ENCODE data around the gene DCLK1.

GRCh38 chr13:35961461-35962220 lies 169.5 kb downstream of the DCLK1 start:
- TF ChIP-seq ELF4 (IDR thresholded peaks at IDR 0.05) (no peak), FOXA1 (IDR thresholded peaks at IDR 0.05) (no peak), SUZ12 (IDR thresholded peaks at IDR 0.05) (no peak), ZNF384 (IDR thresholded peaks at IDR 0.05) (no peak), BHLHE40 (IDR thresholded peaks at IDR 0.05; ENCODE audit: borderline replicate concordance) (no peak), FOXM1 (IDR thresholded peaks at IDR 0.05; ENCODE audit: borderline replicate concordance) (no peak), HDGF (IDR thresholded peaks at IDR 0.05; ENCODE audit: borderline replicate concordance) (no peak), FOXK2 (IDR thresholded peaks at IDR 0.05) (no peak), PKNOX1 (IDR thresholded peaks at IDR 0.05) (no peak), SP1 (IDR thresholded peaks at IDR 0.05) (no peak), CTBP1 (IDR thresholded peaks at IDR 0.05; ENCODE audit: borderline replicate concordance) (no peak), L3MBTL2 (conservative IDR thresholded peaks at IDR 0.05) (no peak), NFRKB (IDR thresholded peaks at IDR 0.05) (no peak)

Data from HEK293T (cell line).